GM18499 (cell line): Measurements from ENCODE around the gene CRPPA.
"Not testable (repeated sequence)": the region's sequence is repeated elsewhere in the genome, so short reads cannot be mapped to it uniquely, and the experiment has no call there.

Experiments
- ATAC-seq: cut with Tn5 transposase; IDR thresholded peaks from one replicate; pipeline ENCODE4 v1.9.1; 2021; ENCODE audit warnings: moderate number of reproducible peaks; ENCODE audit not compliant: insufficient read depth, unreplicated experiment

CRPPA gene

GRCh38 chr7:16421333-16422102 is at the start of gene CRPPA:
Gene CRPPA, minus strand, starts transcription at chr7:16421538. Its CDS starts 216 bp downstream, at chr7:16421322.
- ATAC-seq = peak; percentile 18

GRCh38 chr7:16465469-16466361 is 44.4 kb upstream of the CRPPA start, which contains the start of gene SOSTDC1:
Gene SOSTDC1, minus strand, starts transcription at chr7:16465738. Its CDS starts 70 bp downstream, at chr7:16465668.
- no peak for ATAC-seq

DNA sequence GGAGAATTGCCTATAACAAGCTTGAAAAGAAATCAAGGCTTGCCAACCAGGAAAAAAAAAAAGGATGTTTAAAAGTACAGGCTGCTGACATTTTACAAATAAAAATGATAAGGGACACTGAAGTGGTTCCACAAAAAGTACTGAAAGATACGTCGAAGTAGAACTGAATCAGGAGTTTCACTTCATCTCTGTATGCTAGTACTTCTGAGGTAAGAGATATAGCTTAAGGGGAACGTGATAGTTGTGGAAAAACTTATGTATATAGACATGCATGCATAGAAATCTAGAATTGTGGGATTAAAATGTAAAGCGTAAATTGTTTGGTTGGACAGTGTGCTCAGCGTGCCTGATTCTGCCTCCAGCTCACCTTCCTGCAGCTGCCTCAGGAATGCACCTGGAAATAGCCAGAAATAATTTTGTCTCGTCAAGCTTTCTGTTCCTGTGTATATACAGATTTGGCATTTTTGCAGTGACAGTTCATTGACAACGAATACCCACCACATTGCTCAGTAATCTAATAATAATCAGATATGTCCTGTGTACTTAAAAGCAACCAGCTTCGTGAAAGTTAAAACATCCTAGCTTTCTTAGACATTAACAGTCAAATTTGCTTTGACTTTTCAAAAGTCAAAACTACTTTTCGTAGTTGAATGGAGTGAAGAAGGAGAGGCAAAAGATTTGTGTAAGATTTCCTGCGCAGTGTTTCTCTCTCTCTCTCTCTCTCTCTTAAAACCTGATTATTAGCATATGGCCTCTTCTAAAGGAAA is 42.8 kb upstream of the CRPPA start:
- ATAC-seq = no peak

GRCh38 chr7:16463520-16463919 is 42.2 kb upstream of the CRPPA start:
- no peak for ATAC-seq

DNA sequence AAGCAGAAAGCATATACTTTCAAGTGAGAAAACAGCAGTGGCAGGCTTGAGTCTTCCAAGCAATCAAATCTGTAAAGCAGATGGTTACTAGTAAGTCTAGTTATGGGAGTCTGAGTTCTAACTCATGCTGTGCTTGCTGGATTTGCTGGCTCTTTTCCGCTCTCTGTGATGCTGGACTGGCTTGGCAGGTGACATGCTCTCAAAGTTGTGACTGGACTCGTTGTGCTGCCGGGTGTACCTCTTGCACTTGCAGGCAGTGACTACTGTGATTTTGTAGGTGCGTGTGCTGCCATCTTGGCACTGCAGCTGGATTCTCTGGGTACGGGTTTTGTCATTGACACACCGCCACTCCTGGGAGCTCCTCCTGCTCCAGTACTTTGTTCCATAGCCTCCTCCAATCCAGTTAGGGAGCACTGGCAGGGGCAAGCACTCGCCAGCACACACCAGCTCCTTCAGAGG is 41.1 kb upstream of the CRPPA start:
- no peak for ATAC-seq

DNA sequence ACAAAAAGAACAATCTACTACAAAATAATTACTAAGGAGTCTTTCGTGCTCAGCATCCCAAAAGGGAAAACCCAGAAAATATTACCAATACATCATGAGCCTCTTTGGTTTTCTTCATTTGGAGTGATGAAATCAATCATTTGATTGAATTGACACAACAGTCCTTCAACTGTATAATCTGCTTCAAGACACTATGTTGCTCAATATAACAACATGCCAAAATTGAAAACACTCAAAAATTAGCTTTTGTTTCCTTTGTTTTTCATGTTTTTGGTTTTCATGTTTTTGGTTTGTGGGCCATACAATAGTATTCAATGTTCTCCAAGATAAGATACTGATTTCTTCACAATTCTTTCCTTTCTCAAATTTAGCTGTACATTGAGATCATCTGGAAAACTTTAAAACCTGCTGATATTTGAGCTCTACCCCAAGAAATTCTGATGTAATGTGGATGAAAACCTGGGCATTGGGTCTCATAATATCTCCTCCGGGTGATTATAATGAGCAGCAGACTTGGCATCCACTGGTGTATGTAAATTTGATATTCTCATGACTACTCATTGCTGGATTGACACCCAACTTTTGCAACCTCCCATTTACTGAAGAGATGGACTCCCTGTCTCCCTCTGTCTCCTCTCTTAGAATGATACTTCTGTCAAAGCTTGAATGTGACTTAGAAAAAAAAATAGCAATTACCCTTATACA is 39.6 kb upstream of the CRPPA start:
- ATAC-seq = no peak

DNA sequence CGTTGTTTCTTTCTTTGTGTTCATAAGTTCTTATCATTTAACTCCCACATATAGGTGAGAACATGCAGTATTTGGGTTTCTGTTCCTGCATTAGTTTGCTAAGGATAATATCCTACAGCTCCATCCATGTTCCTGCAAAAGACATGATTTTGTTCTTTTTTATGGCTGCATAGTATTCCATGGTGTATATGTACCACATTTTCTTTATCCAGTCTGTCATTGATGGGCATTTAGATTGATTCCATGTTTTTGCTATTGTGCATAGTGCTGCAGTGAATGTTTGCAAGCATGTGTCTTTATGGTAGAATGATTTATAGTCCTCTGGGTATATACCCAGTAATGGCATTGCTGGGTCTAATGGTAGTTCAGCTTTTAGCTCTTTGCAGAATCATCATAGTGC is 35.0 kb upstream of the CRPPA start:
- ATAC-seq = not testable (repeated sequence)

GRCh38 chr7:16455591-16455990 is 34.3 kb upstream of the CRPPA start:
- no peak for ATAC-seq

- no peak for ATAC-seq
Observed at GRCh38 chr7:16450366-16450765, 29.0 kb upstream of the CRPPA start.

DNA sequence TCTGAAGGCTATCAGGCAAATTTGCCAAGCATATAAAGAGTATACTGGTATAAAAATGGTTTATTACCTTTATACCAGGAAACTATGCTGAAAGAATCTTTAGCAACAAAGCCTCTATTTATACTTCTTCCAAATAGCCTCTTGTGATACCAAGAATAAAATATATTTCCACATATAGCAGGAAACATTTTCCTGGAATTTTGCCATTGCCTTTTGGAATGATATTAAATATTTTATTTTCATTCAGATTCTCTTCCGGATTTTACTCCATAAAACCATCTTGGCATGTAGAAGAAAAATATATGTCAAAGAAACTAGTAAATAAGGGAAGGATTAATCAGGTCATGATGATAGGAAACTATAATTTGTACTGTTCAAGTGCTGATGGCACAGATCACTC is 26.5 kb upstream of the CRPPA start:
- ATAC-seq = no peak

DNA sequence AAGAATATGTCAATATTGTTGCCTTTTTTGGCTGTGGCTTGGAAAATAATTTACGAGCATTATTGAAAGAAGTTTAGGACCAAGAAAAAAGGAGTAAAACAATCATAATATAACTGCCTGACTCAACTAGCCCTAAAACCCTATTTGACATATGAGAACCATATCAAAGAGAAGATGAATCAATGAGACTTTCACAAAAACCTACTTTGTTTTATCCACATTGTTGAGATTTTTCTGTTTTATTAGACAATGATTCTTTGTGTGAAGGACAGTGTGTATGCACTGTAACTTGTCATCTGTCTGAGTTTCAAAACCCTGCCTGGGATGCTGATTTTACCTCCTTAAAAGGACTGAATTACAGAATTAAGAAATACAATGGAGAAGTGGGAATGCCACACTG is 25.2 kb upstream of the CRPPA start:
- no peak for ATAC-seq

DNA sequence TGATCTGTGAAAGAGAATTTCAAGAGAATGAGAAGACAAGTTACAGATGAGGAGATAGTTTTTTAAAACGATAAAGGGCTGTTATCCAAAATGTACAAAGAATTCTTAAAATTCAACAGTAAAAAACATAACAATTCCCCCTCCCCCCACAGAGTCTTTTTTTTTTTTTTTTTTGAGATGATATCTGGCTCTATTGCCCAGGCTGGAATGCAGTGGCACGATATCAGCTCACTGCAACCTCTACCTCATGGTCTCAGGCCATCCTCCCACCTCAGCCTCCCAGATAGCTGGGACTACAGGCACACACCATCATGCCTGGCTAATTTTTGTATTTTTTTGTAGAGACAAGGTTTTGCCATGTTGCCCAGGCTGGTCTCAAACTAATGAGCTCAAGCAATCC is 22.5 kb upstream of the CRPPA start:
- not testable (repeated sequence) for ATAC-seq

DNA sequence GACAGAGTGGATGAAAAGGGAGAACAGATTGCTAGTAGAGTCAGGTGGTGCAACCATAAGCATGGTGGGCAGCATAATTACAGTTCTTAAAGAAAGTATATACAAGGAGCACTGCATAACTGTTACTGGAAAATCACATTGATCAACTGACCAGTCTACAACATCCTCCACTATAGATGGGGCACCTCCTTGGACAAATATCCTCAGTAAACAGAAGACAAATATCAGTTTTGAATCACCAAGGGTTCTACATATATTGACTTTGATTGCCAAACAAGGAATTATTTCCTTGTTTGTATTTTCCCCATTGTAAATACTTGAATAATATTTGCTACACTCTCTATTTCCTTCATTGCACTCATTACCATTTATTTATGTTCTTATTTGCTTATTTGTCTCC is 17.6 kb upstream of the CRPPA start:
- ATAC-seq = no peak

GRCh38 chr7:16436306-16436705 is 15.0 kb upstream of the CRPPA start:
- no peak for ATAC-seq

DNA sequence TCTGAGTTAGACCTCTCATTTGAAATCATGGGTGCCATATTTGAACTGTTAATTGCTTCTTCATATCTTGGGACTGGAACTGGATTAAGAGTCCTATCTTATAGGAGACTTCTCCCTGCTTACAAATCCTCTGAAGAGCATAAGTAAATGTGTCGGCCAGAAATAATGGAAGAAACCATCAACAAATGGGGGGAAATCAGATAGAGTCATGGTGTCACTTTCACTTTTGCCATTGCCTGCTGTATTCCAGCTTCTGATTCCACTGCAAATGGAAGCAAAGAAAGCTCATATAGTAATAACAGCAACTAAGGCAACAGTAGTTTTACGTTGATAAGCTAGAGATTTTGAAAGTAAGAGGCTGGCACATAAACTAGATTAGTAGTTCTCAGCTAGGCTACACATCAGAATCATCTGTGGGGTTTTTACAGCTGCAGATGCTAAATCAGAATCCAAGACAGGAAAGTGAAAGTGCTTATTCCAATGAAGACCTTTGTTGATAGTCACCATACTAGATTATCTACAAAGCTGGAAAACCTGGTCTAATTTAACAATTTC is 12.3 kb upstream of the CRPPA start:
- no peak for ATAC-seq

DNA sequence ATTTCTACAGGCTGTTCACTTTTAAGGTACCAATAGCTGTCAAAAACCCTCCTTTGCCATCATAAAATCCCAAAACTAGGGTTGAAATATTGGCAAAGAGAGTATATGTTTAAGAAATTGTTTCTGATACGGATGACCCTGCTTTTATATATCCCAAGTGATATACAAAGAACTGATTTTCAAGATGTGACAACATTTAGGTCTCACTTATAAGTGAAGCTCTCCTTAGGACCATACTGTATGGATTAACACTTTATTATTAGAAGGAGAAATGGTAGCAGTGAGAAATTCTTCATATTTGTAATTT is 11.0 kb upstream of the CRPPA start:
- ATAC-seq = no peak

DNA sequence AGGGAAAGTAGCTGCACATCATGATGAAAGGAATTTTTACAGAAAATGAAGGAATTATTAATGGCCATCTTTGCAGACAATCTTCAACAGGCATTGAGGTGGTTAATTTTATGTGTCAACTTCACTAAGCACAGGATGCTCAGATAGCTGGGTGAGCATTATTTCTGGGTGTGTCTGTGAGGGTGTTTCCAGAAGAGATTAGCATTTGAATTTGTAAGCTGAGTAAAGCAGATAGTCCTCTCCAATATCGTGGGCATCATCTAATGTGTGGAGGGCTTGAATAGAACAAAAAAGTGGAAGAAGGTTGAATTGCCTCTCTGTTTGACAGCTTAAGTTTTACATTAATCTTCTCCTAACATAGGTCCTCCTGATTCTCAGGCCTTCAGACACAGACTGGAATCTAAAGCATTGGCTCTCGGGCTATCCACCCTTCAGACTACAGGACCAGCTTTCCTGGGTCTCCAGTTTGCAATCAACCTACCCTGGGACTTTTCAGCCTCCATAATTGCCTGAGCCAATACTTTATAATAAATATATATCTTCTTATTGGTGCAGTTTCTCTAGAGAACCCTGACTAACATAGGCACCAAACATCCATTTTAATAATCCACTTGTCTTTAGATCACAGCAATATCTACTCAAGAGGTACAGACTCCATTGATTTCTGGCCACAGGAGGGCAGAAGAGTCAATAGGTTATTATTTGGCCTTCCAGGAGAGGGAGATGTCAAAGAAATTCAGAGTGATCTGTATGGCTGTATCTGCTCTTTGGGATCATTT is 10.5 kb upstream of the CRPPA start:
- ATAC-seq = no peak

DNA sequence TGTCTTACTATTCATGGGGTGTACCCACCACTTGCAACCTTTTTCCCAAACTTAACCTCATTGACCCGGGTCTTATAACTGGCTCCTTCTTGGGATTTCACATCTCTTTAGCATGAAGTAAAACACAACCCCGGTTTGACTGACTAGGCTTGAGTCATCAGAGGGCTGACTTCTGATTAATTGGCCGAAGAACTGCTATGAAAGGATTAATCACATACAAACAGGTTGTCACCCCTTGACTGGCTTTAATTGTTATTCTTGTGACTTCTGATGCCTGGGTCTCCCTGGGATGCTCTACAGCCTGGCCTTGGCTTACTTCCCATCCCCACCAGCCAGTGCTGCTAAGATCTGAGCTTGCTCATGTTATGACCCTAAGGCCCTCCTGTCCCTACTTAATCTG is 8.8 kb upstream of the CRPPA start:
- ATAC-seq = no peak

- ATAC-seq = no peak
Observed at GRCh38 chr7:16428672-16429071, 7.3 kb upstream of the CRPPA start.
